ENCODE data around the gene ANKRD9. TPM values are rescaled to one million over a fixed set of nuclear protein-coding genes. Genes with fewer than 3 reads are reported as not detected.

ANKRD9 gene
- total RNA-seq, 1 experiment from 2014 or later, result 29.8 TPM

- H4K91ac ChIP-seq (ENCODE audit: insufficient read length, low read depth, low read length), result no peak overlapping the region
- H3K79me2 ChIP-seq (ENCODE audit: insufficient read depth, low read length), result no peaks in the 10 kb centered on the region
- H3K56ac ChIP-seq (ENCODE audit: insufficient read length, low read depth, low read length), result no peak overlapping the region
- no peak overlapping the region for H3K18ac ChIP-seq (ENCODE audit: insufficient read length, low read depth, low read length)
- no peaks in the 10 kb centered on the region for H3K27me3 Mint-ChIP-seq (ENCODE audit: low read depth)
- H2BK20ac ChIP-seq (ENCODE audit: low read depth, low read length, poor library complexity, severe bottlenecking), result no peak overlapping the region
- H4K8ac ChIP-seq (replicated peaks; ENCODE audit: insufficient read length, low read depth, low read length), result no peak overlapping the region
- no peak overlapping the region for H4K5ac ChIP-seq (ENCODE audit: insufficient read length, low read depth, low read length)
- H3K23ac ChIP-seq (ENCODE audit: insufficient read length, low read depth, low read length), result no peak overlapping the region
- no peaks in the 10 kb centered on the region for H3K9me3 ChIP-seq (ENCODE audit: control insufficient read depth, low read depth, low read length)
- H3K27ac ChIP-seq (ENCODE audit: insufficient read length, low read depth, low read length), result no peak overlapping the region
- peaks cover 6 to 15% (median 10%) of the 10 kb centered on the region in 3 experiments; a peak in 5 of 7 replicates for H3K36me3 Mint-ChIP-seq (ENCODE audit: insufficient read depth in 1 of 3, low read depth in 3 of 3)
- H2AFZ ChIP-seq (ENCODE audit: low read length), result no peak overlapping the region
- peaks cover 2% of the 10 kb centered on the region for H4K20me1 ChIP-seq (ENCODE audit: control insufficient read depth, insufficient read depth, insufficient read length)
- H2BK5ac ChIP-seq (ENCODE audit: insufficient read length, low read length), result no peak overlapping the region
- no peak overlapping the region for H3K4ac ChIP-seq (ENCODE audit: low read depth, low read length)
- no CpG with 5 or more reads among the region's 7 CpGs for WGBS (ENCODE audit: extremely low coverage, insufficient read length, low lambda C conversion rate)
- peaks cover 6 to 7% of the 10 kb centered on the region in 2 experiments for H3K4me1 Mint-ChIP-seq
- no peaks in the 10 kb centered on the region for H3K4me1 ChIP-seq (ENCODE audit: insufficient read depth, low read length)
- no peak overlapping the region for H3K9ac ChIP-seq (ENCODE audit: extremely low read depth, insufficient read length, low read length)
- no peak overlapping the region for H3K4me3 Mint-ChIP-seq
- H3K23me2 ChIP-seq (ENCODE audit: insufficient read length, low read depth, low read length, poor library complexity, severe bottlenecking), result peaks cover 6% of the 10 kb centered on the region
- no peak for TF ChIP-seq CTCF (conservative IDR thresholded peaks at IDR 0.05)
- no peak overlapping the region for H2AK5ac ChIP-seq (ENCODE audit: insufficient read length, low read length)
- H3K9me3 Mint-ChIP-seq, result no peaks in the 10 kb centered on the region
- no peak overlapping the region for H3K4me2 ChIP-seq (ENCODE audit: insufficient read depth, insufficient read length, low read length)
- no peak overlapping the region for H2BK120ac ChIP-seq (ENCODE audit: low read depth, low read length, poor library complexity, severe bottlenecking)
- DNase-seq, result no peak
- no peaks in the 10 kb centered on the region for H3K27me3 ChIP-seq (ENCODE audit: insufficient read depth, low read length)
- no peak overlapping the region for H2BK15ac ChIP-seq (ENCODE audit: low read depth, low read length)
- no peaks in the 10 kb centered on the region for H3K79me1 ChIP-seq (ENCODE audit: insufficient read depth, low read depth, low read length, poor library complexity, severe bottlenecking)
- H2BK12ac ChIP-seq (ENCODE audit: insufficient read length, low read depth, low read length), result no peak overlapping the region
- H3K27ac Mint-ChIP-seq, result no peak overlapping the region; a peak in 1 of 7 replicates
- H3T11ph ChIP-seq (ENCODE audit: low read length), result no peak overlapping the region
- no peak overlapping the region for H3K14ac ChIP-seq (ENCODE audit: insufficient read depth, low read length)
These were observed 4.5 kb downstream of the ANKRD9 start for GRCh38 chr14:102505000-102505619.

Data from H9 (cell line).